SU-DHL-6 (cell line): ENCODE results near the gene COPS7A.

ENCODE experiments used
- H2AFZ ChIP-seq: fragments of 200-600 bp; sonication (generic); 2 replicates; pipeline ENCODE4 v1.6.1; 2014; ENCODE audit warnings: low read depth, mild to moderate bottlenecking, moderate library complexity, mixed read lengths, antibody characterized with exemption, low read length; ENCODE audit not compliant: severe bottlenecking
- H3F3A ChIP-seq: fragments of 200-600 bp; shearing (Covaris generic); 2 replicates; pipeline ENCODE4 v1.6.0; 2016; ENCODE audit warnings: antibody characterized with exemption, mild to moderate bottlenecking; ENCODE audit not compliant: insufficient read depth
- H3K27ac ChIP-seq: fragments of 200-600 bp; sonication (generic); 2 replicates; pipeline ENCODE4 v1.5.1; 2016; ENCODE audit warnings: low read depth, mild to moderate bottlenecking, low read length, moderate library complexity, mixed read lengths
- H3K27me3 ChIP-seq: fragments of 200-600 bp; sonication (generic), shearing (Covaris generic); 2 replicates; pipeline ENCODE4 v1.6.0; 2014; ENCODE audit warnings: mild to moderate bottlenecking, low read length
- H3K36me3 ChIP-seq: fragments of 200-600 bp; sonication (generic); 2 replicates; pipeline ENCODE4 v1.6.1; 2014; ENCODE audit warnings: mild to moderate bottlenecking, low read length, mixed read lengths
- H3K4me2 ChIP-seq: fragments of 300-600, 200-600 bp; shearing (Covaris generic), sonication (generic); 2 replicates; pipeline ENCODE4 v1.6.0; 2014; ENCODE audit warnings: low read length, low read depth, mild to moderate bottlenecking; ENCODE audit not compliant: poor library complexity, severe bottlenecking
- H3K4me3 ChIP-seq: fragments of 200-600 bp; sonication (generic); 2 replicates; pipeline ENCODE4 v1.5.1; 2014; ENCODE audit warnings: antibody characterized with exemption, low read length, mild to moderate bottlenecking, mixed read lengths; ENCODE audit not compliant: insufficient read depth, poor library complexity, severe bottlenecking
- H3K79me2 ChIP-seq: fragments of 200-600 bp; sonication (generic); 2 replicates; pipeline ENCODE4 v1.6.1; 2014; ENCODE audit warnings: mild to moderate bottlenecking, low read length, moderate library complexity; ENCODE audit not compliant: insufficient read depth
- H3K9ac ChIP-seq: fragments of 200-600 bp; sonication (generic); 2 replicates; pipeline ENCODE4 v1.7.0; 2014; ENCODE audit warnings: mild to moderate bottlenecking, low read length
- H3K9me2 ChIP-seq: fragments of 200-600 bp; sonication (generic); replicated peaks from 2 replicates; pipeline ENCODE4 v1.6.1; 2014; ENCODE audit warnings: low read length; ENCODE audit not compliant: insufficient read depth
- H3K9me3 ChIP-seq: fragments of 200-600 bp; sonication (generic); 2 replicates; pipeline ENCODE4 v1.6.1; 2014; ENCODE audit warnings: low read length, mixed read lengths; ENCODE audit not compliant: insufficient read depth
- H4K20me1 ChIP-seq: fragments of 200-600 bp; sonication (generic); 2 replicates; pipeline ENCODE4 v1.6.1; 2014; ENCODE audit warnings: low read depth, mild to moderate bottlenecking, antibody characterized with exemption, low read length, moderate library complexity, mixed read lengths
- EZH2phosphoT487 ChIP-seq: fragments of 200-600 bp; sonication (generic), shearing (Covaris generic); conservative IDR thresholded peaks from 2 replicates; pipeline ENCODE4 v1.6.1; 2018; ENCODE audit warnings: mild to moderate bottlenecking, antibody characterized with exemption, low read length, moderate library complexity, mixed read lengths
- TF ChIP-seq, protein P1 (sequence below): fragments of 200-600 bp; sonication (generic); IDR thresholded peaks from one replicate; pipeline ENCODE4 v1.5.1; 2017; ENCODE audit warnings: antibody characterized with exemption, mild to moderate bottlenecking, low read length, moderate library complexity; ENCODE audit not compliant: insufficient read depth, poor library complexity, severe bottlenecking

COPS7A gene

DNA sequence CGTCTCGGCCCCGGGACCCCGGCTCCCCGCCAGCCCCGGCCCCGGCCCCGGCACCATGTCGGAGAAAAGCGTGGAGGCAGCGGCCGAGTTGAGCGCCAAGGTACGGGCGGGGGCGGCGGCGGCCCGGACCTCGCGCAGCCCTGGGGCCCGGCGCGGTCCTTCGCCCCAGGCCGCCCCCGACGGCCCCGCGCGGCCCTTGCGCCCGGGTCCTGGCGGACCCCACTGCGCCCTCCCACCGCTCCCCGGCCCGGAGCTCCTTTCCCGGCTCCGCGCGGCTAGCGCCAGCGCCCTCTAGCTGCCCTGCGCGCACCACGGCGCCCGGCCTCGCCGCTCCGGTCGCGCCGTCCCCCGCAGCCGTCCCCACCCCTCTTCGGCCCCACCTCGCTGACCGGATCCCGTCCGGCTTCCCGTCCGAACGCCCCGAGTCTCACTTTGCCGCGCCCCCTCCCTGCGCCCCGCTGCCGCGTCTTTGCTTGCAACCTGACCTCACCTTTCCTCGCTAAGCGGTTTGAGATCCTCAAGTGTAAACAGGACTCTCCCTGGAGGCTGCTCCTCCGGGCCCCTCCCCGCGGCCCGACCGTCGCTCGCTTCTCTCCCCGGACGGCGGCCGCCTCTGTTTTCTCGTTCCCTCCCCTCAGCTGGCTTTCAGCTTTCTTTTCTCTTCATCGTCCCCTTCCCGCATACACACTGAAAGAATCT, 43.0 kb downstream of the COPS7A start:
- Histone ChIP-seq H2AFZ (peak overlapping the region; percentile 80), H3K9ac (peak overlapping the region; percentile 54), H3K27me3 (no peaks in the 10 kb centered on the region), H3K9me2 (no peaks in the 10 kb centered on the region), H3K4me3 (peak overlapping the region; percentile 70), H4K20me1 (no peaks in the 10 kb centered on the region), H3K9me3 (no peaks in the 10 kb centered on the region), H3F3A (no peaks in the 10 kb centered on the region), H3K36me3 (no peaks in the 10 kb centered on the region), H3K4me2 (peak overlapping the region; percentile 89), H3K27ac (no peak overlapping the region), H3K79me2 (no peaks in the 10 kb centered on the region)
- TF ChIP-seq, protein P1, sequence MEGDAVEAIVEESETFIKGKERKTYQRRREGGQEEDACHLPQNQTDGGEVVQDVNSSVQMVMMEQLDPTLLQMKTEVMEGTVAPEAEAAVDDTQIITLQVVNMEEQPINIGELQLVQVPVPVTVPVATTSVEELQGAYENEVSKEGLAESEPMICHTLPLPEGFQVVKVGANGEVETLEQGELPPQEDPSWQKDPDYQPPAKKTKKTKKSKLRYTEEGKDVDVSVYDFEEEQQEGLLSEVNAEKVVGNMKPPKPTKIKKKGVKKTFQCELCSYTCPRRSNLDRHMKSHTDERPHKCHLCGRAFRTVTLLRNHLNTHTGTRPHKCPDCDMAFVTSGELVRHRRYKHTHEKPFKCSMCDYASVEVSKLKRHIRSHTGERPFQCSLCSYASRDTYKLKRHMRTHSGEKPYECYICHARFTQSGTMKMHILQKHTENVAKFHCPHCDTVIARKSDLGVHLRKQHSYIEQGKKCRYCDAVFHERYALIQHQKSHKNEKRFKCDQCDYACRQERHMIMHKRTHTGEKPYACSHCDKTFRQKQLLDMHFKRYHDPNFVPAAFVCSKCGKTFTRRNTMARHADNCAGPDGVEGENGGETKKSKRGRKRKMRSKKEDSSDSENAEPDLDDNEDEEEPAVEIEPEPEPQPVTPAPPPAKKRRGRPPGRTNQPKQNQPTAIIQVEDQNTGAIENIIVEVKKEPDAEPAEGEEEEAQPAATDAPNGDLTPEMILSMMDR: peak; percentile 50
- TF ChIP-seq EZH2phosphoT487: peak; percentile 94; the same call in 1 of the 2 replicates

DNA sequence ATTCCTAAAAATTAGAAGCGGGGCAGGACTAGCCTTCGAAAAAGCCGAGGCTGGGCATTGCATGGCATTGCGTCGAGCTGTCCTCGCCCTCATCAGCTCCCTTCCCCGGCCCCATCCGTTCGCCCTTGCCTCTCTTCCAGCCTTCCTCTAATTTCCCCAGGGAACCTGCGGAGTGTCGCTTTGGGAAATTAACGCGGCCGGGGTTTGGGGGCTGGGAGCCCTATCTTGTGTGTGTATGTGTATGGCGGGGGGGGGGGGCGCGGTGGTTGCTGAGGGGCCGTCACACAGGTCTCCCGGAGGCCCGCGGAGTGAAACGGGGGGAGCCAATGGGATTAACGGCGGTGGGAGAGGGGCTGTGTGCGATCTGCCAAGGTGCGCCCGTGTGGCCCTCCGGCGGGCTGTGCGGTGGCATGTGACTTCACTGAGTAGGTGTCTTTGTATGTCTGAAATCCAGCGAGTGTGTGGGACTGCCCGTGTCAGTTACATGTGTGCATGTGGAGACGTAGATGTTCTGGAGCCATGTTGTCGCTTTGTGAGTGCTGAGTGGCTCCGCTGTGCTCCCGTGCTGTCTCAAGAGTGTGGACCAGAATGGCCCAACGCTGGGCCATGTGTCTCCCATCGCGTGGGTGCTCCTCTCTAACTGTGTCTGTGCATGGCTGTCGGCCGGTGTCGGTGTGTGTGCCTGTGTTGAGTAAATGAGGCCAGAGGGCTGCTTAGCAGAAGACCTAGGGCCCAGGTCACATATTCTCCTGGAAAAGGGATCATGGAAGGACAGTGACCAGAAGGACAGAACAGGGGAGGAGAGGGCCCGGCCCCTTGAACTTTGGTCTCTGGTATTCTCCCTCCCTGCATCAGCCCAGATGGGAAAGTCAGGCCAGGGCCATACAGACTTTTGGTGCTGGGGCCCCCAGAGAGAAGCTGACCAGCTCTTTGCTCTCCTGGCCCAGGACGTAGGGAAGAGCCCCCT, 43.8 kb downstream of the COPS7A start:
- no peak for TF ChIP-seq EZH2phosphoT487
- TF ChIP-seq, protein P1: no peak
- Histone ChIP-seq H3K27me3 (no peaks in the 10 kb centered on the region), H3K9ac (peak overlapping the region; percentile 54), H3K4me2 (peak overlapping the region; percentile 89), H3K79me2 (no peaks in the 10 kb centered on the region), H3K9me3 (no peaks in the 10 kb centered on the region), H3K36me3 (no peaks in the 10 kb centered on the region), H3K27ac (no peak overlapping the region), H3F3A (no peaks in the 10 kb centered on the region), H4K20me1 (no peaks in the 10 kb centered on the region), H3K9me2 (no peaks in the 10 kb centered on the region), H3K4me3 (peak overlapping the region; percentile 70), H2AFZ (peak overlapping the region; percentile 80)

DNA sequence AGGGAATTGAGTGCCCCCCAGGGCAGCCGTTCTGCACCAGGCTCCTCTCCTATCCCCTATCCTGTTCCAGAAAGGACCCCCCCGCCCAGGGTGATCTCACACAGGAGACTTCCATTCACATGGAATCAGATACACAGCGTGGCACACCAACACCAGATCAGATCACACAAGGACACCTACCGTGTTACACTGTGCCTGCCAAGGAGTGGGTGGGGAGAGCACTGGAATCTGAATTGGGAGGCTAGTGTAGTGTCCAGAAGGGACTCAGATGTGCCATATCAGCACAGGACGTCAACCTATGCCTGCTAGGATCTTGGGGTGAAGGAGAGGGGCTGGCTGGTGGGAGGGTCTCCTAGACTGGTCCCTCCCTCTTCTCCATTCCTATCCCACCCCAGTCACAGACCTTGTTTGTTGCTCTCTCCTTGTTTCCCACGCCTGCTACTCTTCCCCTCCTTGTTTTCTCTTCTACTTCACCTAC, 44.6 kb downstream of the COPS7A start:
- Histone ChIP-seq H3K36me3 (no peaks in the 10 kb centered on the region), H3K27me3 (no peaks in the 10 kb centered on the region), H3K9ac (no peak overlapping the region)

More for the DNA sequence above, 44.6 kb downstream of the COPS7A start:
- Histone ChIP-seq H3K9me3 (no peaks in the 10 kb centered on the region), H3K79me2 (no peaks in the 10 kb centered on the region), H3K4me2 (no peak overlapping the region), H3K27ac (no peak overlapping the region), H3F3A (no peaks in the 10 kb centered on the region), H4K20me1 (no peaks in the 10 kb centered on the region), H2AFZ (no peak overlapping the region), H3K9me2 (no peaks in the 10 kb centered on the region), H3K4me3 (no peak overlapping the region)
- TF ChIP-seq EZH2phosphoT487: no peak
- TF ChIP-seq, protein P1: no peak
